GM19438 (cell line): ENCODE measurements around the gene MTX1.
A peak's percentile ranks its signal among the peaks of the same experiment; 100 is the strongest.
"Not testable (repeated sequence)": the region's sequence is repeated elsewhere in the genome, so short reads cannot be mapped to it uniquely, and the experiment has no call there.

Experiments used
- ATAC-seq: cut with Tn5 transposase; IDR thresholded peaks from one replicate; pipeline ENCODE4 v1.9.1; 2021; ENCODE audit warnings: low read depth; ENCODE audit not compliant: unreplicated experiment

The MTX1 gene

DNA sequence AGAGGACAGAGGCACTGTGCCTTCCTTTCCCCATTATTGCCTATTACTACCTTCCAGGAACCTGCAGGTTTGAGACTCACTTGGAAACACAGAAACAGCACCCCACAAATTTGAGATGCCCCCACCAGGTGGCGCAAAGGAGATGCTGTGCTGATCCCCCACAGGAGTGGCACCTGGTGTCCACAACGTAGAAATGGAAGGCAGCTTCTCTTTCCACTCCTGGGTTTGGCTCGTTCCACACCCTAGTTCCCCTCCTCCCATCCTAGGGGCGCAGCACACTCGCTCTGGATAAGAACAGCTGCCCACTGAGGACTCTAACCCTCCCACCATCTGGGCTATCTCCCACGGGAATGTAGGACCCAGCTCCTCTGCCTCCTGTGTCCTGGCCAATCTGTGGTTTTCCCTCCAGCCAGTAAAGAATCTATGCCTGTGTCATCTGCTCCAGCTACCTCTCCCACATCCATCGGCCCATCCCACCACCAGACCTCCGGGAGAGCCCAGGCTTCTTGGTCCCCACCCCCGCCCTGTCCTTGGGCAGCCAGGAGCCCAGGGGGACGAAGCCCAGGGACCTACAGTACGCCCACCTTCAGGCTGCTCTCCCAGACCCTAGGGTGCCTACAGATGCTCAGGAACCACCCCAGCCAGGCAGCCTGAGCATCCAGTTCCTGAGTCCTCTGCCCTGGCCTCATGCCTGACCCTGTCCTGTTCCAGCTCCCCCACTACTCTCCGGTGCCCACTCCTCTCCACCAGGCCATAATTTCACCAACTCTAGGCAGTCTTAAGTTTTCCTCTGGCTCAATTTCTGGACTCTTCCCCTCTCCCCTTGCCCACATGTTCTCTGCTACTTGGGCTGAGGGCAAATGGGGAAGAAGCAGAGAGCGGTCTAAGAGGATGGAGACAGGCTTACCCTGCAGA is 1.3 kb upstream of the MTX1 start:
- ATAC-seq = no peak

DNA sequence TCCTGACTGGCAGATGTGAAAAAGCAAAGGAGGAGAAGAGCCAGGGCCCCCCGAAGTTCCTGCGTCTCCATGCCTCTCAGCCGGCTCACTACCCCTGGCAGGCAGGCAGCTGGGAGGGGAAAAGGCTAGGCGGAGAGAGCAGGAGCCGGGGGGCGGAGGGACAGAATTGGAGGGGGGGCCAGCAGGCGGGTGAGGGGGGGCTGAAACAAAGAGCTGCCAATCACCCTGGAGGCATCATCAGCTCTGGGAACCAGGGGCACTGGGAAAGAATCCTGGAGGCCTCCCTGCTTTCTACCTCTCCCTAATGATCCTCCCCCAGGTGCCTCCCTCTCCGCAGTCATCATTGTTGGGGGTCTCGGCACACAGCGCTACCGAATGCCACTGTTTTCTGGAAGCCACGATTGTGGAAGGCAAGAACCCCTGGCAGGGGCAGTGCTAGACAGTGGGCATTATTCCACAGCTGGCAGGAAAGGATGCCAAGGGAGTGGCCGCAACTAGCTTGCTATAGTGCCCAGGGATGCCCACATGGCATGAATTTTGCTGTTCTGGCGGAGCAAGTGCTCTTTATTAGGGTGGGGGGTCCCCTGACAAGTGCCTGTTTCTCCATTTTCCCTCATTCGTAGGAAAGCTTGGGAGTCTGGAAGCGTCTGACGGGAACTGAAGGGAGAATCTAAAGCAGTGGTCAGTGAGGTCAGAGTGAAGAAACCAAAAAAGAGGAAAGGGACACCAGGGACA is 522 bp upstream of the MTX1 start, which contains the start of gene THBS3:
TSS of gene THBS3 (minus strand) at position 92 of the 735 bp plus-strand sequence. CDS start at position 71, 21 bp downstream.
- ATAC-seq = no peak

DNA sequence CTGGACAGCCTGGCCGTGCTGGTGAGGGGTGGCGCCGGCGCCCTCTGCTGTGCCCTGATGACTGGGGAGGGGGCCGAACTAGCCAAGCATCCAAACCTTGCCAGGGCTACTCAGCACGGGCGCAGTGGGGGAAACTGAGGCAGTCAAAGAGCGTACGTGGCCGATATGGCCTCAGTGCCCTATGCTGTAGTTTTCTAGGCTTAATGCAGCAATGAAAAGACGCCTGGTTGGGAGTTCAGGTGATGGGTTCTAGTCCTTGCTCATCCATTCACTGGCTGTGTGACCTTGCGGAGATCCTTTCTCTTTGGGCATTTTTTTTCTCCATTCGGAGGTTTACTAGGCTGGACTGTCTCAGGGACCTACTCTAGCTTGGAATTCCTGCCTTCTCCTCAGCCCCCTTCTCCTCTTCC is 822 bp downstream of the MTX1 start:
- ATAC-seq = no peak

DNA sequence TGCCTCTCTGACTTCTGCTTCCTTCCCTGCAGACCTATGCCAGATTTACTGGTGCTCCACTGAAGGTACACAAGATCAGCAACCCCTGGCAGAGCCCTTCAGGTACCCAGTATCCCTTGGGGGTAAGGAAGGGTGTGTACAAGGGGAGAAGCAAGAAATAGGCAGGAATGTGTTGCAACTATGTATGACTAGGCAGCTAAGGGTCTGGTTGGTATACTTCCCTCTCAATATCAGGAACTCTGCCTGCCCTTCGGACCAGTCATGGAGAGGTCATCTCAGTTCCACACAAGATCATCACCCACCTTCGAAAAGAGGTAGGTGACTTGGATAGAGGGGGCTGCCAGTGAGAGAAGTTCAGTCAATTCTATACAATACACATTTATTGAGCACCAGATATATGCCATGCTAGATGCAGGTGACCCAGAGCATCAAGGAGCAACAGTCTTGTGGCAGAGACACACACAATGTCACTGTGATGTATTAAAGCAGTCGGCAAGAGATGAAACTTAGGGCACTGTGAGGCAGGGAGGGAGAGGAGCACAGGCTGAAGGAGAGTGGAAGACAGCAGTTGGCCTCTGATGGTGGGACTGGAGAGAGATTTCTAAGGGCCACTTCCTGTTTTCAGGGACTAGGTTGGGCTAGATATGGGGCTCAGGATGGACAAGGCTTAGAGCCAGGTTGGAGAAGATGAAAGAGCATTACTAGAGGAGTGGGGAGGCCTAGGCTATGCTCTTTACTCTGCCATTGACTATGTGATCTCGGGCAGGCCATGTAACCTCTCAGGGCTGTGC is 2.0 kb downstream of the MTX1 start:
- ATAC-seq = no peak

DNA sequence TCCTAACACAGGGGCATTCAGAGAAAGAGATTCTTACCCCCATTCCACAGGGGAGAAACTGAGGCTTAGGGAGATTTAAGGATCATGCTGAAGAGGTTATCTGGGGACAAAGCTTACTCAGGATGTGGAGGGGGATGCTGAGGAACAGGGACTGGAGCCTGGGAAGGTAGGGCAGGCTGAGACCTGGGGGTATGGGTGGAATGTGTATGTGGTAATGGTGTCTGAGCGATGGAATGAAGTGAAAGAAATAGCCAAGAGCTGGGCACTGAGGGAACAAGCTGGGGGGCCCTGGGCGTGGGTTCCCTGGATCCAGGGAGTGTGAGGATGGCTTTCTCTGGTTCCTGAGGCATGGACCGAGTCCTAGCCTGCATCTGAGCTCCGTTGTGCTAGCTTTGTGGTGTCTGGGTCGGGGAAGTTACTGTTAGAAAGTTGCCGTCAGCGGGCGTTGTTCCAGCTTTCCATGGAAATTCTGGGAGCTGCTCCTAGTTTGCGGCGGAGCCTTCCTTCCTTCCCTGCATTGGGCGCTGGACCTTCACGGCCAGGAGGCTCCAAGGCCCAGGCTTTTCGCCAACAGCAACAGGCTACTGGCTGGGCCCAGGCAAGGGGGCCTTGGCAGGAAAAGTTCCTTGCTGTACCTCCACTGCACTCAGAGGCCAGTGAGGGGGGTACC is 3.0 kb downstream of the MTX1 start:
- not testable (repeated sequence) for ATAC-seq

DNA sequence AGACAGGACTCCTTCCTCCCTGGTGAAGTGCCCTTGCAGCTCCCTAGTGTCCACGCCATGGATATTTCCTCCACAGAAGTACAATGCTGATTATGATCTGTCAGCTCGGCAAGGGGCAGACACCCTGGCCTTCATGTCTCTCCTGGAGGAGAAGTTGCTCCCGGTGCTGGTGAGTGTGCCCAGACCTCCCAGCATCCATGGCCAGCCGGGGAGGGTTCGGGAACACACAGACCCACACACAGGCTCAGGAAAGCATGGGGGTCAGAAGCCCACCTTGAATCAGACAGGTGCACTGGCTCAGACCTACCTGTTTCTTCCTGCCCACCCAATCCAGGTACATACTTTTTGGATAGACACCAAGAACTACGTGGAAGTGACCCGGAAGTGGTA is 3.6 kb downstream of the MTX1 start:
- ATAC-seq = not testable (repeated sequence)

DNA sequence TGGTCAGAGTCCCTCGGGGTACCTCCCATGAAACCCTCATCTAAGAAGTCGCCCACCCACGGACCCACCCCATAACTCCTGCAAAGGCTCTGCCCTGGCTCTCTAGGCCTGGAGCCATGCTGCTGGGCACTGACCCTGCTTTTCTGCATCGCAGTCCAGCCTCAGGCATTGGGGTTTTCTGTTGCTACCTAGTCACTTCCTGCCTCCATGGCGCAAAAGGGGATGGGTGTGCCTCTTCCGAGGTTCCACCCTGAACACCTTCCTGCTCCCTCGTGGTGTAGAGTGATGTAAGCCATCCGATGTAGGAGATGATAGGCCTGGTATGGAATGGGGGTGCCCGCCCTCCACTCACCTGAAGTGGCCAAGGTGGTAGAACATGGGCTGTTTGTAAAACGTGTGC is 6.2 kb downstream of the MTX1 start:
- not testable (repeated sequence) for ATAC-seq

DNA sequence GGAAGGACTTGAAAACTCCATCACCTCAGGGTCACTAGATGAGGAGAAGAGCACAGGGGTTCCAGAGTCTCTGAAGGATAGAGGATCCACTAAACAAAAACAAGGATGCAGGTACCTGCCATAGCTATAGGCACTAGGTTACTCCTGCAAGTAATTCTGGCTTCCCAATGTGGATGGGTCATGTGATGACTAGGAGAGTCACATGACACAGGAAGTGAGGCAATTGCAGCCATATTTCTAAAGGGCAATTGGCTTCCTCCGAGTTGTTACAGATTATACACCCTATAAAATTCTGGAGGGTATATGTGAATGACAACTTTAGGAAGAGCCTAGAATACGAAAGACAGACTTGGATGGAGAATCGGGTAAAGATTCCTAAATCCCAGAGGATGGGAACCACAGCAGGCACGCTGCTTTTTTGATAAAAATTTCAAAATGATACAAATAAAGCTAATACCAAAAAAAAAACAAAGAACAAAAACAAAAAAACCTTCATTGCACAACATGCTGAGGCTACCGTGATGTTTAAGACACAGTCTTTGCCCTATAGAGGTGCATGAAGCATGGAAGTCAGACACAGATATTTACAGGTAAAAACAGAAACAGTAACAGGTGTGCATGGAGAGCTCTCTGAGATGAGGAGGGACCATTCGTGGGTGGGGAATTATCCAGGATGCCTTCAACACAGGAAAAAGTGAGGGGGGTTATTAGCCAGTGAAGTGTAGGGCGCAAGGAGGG is 10.5 kb downstream of the MTX1 start:
- ATAC-seq = no peak

DNA sequence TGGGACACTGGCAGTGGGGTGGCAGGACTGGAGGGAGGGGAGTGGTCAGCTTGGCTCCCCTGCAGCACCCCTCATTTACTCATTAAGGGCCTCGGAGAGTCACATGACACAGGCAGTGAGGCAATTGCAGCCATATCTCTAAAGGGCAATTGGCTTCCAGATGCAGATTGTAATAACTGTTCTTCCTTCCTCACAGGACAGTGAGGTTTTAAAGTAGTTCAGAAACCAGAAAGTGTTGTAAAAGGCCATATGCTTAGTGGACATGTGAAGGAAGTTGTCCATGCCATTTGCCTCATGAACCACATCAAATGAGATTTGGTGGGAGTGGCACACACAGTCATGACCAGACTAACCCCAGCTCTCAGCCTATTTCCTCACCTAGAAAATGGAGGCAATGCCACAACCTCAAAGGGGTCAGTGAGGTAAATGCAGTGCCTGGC is 11.1 kb downstream of the MTX1 start:
- no peak for ATAC-seq

DNA sequence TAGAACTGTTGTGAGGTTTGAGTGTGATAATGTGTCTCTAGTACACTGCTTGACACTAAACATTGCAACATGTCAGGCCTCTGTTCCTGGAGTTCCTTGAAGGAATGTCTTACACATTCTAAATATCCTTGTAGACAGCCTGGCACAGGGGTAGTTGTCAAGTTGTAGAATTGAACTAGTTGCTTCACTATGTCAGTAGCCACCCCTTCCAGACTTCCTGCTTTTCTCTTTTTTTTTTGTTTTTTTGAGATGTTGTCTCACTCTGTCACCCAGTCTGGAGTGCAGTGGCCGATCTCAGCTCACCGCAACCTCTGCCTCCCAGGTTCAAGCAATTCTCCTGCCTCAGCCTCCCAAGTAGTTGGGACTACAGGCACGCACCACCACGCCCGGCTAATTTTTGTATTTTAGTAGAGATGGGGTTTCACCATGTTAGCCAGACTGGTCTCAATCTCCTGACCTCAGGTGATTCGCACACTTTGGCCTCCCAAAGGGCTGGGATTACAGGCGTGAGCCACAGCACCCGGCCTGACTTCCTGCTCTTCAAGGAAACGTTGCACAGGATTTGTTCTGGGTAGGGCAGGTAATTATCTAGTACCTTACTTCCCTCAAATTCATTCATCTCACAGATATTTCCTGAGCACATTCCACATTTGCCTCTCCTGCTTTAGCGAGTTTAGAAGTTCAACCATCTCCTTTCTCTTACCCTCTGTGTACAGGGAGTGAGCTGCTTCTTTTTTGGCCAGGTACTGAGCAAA is 11.9 kb downstream of the MTX1 start:
- not testable (repeated sequence) for ATAC-seq

DNA sequence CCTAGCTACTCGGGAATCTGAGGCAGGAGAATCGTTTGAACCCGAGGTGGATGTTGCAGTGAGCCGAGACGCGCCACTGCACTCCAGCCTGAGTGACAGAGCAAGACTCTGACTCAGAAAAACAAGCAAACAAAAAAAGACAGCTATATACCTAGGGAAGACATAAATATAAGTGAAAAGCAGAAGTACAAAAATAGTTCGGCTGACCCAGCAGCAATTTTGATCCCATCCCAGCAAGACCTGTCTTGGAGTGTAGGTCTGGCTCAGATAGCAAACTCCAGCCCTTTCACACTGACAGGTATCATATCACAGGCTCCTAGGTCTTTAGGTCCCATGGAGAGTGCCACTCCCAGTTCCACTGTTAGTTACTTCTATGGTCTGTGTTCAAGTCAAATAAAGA is 14.6 kb downstream of the MTX1 start:
- ATAC-seq = no peak

DNA sequence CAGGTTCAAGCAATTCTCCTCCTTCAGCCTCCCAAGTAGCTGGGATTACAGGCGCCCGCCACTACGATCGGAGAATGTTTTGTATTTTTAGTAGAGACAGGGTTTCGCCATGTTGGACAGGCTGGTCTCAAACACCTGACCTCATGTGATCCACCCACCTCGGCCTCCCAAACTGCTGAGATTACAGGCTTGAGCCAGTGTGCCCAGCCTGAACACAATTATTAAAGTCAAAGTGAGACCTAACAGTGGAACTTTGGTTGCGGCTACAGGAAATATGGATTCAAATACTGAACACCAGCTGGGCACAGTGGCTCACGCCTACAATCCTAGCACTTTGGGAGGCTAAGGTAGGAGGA is 16.9 kb downstream of the MTX1 start:
- not testable (repeated sequence) for ATAC-seq

DNA sequence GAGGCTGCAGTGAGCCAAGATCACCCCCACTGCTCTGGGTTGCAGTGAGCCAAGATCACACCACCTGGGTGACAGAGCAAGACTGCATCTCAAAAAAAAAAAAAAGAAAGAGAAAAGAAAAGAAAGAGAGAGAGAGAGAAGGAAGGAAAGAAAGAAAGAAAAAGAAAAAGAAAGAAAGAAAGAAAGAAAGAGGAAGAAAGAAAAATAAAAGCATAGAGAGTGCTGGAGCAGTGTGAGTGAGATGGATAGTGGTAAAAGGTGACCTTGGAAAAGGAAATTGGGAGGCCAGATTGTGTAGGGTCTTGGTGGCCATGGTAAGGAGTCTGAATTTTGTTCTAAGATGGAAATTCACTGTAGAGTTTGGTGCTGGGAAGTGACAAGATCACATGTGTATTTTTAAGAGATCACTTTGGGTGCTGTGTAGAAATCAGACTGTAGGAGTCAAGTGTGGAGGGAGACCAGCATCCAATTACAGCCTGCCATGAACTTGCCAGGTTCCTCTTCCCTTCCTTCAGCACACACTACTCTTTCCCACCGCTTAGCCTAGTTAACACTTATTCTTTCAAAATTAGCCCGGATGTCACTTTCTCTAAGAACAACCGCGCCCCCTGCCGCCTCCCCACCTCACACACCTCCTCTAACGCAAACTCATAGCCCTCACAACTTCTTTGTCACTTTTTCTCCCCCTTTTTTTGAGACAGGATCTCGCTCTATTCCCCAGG is 17.9 kb downstream of the MTX1 start:
- no peak for ATAC-seq

DNA sequence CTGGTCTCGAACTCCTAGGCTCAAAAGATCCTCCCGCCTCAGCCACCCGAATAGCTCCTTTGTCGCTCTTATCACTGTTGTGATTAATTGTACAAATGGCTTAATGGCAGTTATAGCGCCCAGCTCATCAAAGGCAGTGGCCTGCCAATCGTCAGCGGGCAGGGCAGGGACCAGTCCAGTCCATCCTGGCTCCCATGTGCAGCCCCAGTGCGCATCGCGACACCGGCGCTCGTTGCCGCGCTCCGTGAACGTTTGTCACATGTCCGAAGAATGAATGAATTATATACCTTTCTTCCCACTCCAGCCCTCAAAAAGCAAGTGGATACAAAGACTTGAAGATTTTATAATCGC is 18.4 kb downstream of the MTX1 start:
- ATAC-seq = no peak

DNA sequence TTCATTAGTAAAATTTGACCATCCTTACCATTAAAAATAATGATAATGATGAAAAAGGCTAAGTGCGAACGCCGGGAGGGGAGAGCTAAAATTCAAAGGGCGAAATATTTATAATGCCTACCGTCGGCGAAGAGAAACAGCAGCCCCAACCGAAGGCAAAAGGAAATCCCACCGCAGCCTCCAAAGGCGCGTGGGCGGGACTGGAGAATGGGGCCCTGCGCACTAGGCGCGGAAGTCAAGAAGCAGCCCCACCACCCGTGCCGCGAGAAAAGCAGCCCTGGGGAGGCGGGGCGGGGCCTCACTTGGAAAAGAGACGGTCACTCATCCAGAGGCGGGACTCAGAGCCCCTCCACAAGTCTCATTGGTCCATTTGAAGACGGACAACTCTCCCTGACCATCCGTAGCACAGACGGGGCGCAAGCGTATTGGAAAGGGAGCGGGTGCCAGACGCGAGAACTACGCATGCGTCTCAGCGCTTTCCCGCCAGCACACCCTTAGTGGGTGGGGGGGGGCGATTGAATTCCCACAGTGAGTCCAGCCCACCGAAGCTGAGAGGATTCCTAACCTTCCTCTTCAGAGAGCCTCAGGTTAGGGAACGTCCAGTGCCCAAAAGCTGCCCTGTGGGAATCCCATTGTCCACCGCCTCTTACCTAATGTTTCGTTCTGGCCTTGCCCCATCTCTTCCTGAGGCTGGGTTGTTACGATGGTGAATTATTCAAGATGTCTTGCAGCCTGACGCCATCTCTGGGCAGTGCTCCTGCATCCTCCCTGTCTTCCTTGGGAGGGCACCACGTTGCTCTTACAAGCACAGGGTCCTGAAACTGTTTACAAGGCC is 19.0 kb downstream of the MTX1 start:
- peak; percentile 78 for ATAC-seq

DNA sequence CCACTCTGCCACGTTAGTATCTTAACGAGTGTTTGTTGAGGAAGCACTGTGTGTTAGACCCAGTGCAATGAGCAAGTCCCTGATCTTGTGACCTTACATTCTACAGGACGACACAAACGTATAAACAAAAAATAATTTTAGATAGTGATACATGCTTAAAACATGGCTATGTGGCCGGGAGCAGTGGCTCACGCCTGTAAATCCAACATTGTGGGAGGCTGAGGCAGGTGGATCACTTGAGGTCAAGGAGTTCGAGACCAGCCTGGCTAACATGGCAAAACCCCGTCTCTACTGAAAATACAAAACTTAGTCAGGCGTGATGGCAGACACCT is 19.6 kb downstream of the MTX1 start:
- ATAC-seq = no peak

DNA sequence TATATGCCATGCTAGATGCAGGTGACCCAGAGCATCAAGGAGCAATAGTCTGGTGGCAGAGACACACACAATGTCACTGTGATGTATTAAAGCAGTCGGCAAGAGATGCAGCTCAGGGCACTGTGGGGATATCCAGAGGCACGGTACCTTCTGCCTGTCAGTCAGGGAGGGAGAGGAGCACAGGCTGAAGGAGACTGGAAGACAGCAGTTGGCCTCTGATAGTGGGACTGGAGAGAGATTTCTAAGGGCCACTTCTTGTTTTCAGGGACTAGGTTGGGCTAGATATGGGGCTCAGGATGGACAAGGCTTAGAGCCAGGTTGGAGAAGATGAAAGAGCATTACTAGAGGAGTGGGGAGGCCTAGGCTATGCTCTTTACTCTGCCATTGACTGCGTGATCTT is 22.8 kb downstream of the MTX1 start:
- not testable (repeated sequence) for ATAC-seq
